DOHH2 (cell line): ENCODE measurements around the gene OCA2.

Experiments
- CTCF ChIP-seq: fragments of 200-600 bp; sonication (generic); IDR thresholded peaks from one replicate; pipeline ENCODE4 v1.5.1; 2014; ENCODE audit warnings: antibody characterized with exemption, mild to moderate bottlenecking, low read depth, low read length; ENCODE audit not compliant: poor library complexity, severe bottlenecking
- EZH2phosphoT487 ChIP-seq: fragments of 200-600 bp; sonication (generic); IDR thresholded peaks from 2 replicates; pipeline ENCODE4 v1.6.1; 2017; ENCODE audit warnings: borderline replicate concordance, mild to moderate bottlenecking, antibody characterized with exemption, low read length, moderate library complexity, mixed read lengths

- TF ChIP-seq CTCF (no peak), EZH2phosphoT487 (no peak)
These were observed 137.3 kb downstream of the OCA2 start for GRCh38 chr15:27961801-27962200.
